ENCODE measurements around the gene CPEB4. TPM values are rescaled to one million over a fixed set of nuclear protein-coding genes. Genes with fewer than 3 reads are reported as not detected.

The CPEB4 gene
- total RNA-seq, 1 experiment from 2014 or later, result 8.7 TPM

GRCh38 chr5:173962436-173962972 is 74.4 kb downstream of the CPEB4 start:
- Histone ChIP-seq H3K79me1 (ENCODE audit: insufficient read depth, low read depth, low read length, poor library complexity, severe bottlenecking) (no peaks in the 10 kb centered on the region), H2BK20ac (ENCODE audit: low read depth, low read length, poor library complexity, severe bottlenecking) (no peak overlapping the region), H2BK120ac (ENCODE audit: low read depth, low read length, poor library complexity, severe bottlenecking) (peak overlapping the region; percentile 93), H4K5ac (ENCODE audit: insufficient read length, low read depth, low read length) (no peak overlapping the region), H3K79me2 (ENCODE audit: insufficient read depth, low read length) (no peaks in the 10 kb centered on the region), H2AFZ (ENCODE audit: low read length) (no peak overlapping the region), H3K4ac (ENCODE audit: low read depth, low read length) (no peak overlapping the region), H4K20me1 (ENCODE audit: control insufficient read depth, insufficient read depth, insufficient read length) (no peaks in the 10 kb centered on the region), H3K27me3 (ENCODE audit: insufficient read depth, low read length) (no peaks in the 10 kb centered on the region), H2BK15ac (ENCODE audit: low read depth, low read length) (no peak overlapping the region), H3K56ac (ENCODE audit: insufficient read length, low read depth, low read length) (no peak overlapping the region), H3K9ac (ENCODE audit: extremely low read depth, insufficient read length, low read length) (no peak overlapping the region), H3K23me2 (ENCODE audit: insufficient read length, low read depth, low read length, poor library complexity, severe bottlenecking) (no peaks in the 10 kb centered on the region), H3K9me3 (ENCODE audit: control insufficient read depth, low read depth, low read length) (no peaks in the 10 kb centered on the region), H3T11ph (ENCODE audit: low read length) (no peak overlapping the region), H3K14ac (ENCODE audit: insufficient read depth, low read length) (no peak overlapping the region), H3K23ac (ENCODE audit: insufficient read length, low read depth, low read length) (no peak overlapping the region), H4K91ac (ENCODE audit: insufficient read length, low read depth, low read length) (no peak overlapping the region), H3K18ac (ENCODE audit: insufficient read length, low read depth, low read length) (no peak overlapping the region), H2AK5ac (ENCODE audit: insufficient read length, low read length) (no peak overlapping the region), H2BK5ac (ENCODE audit: insufficient read length, low read length) (no peak overlapping the region), H2BK12ac (ENCODE audit: insufficient read length, low read depth, low read length) (no peak overlapping the region), H3K4me2 (ENCODE audit: insufficient read depth, insufficient read length, low read length) (peak overlapping the region; percentile 2), H3K4me1 (ENCODE audit: insufficient read depth, low read length) (peaks cover 12% of the 10 kb centered on the region; the same call in 1 of the 2 replicates), H4K8ac (replicated peaks; ENCODE audit: insufficient read length, low read depth, low read length) (no peak overlapping the region), H3K27ac (ENCODE audit: insufficient read length, low read depth, low read length) (peak overlapping the region; percentile 100)
- WGBS (ENCODE audit: extremely low coverage, insufficient read length, low lambda C conversion rate), result no CpG with 5 or more reads among the region's 3 CpGs
- no peak for DNase-seq
- peak overlapping the region; percentile 99 for H3K27ac Mint-ChIP-seq
- no peaks in the 10 kb centered on the region for H3K9me3 Mint-ChIP-seq
- peaks cover 33 to 35% of the 10 kb centered on the region in 2 experiments for H3K4me1 Mint-ChIP-seq
- no peaks in the 10 kb centered on the region; the same call in 1 of the 2 replicates for H3K27me3 Mint-ChIP-seq (ENCODE audit: low read depth)
- H3K4me3 Mint-ChIP-seq, result peak overlapping the region in 1 of 2 experiments; percentile 79; a peak in 3 of 5 replicates
- H3K36me3 Mint-ChIP-seq (ENCODE audit: insufficient read depth in 1 of 3, low read depth in 3 of 3), result no peaks in the 10 kb centered on the region
- no peak for TF ChIP-seq CTCF (conservative IDR thresholded peaks at IDR 0.05)

Measured in H9 (cell line).